HepG2 (cell line): ENCODE data around the gene NOX3. TPM values are rescaled to one million over a fixed set of nuclear protein-coding genes. Genes with fewer than 3 reads are reported as not detected.
A peak's percentile ranks its signal among the peaks of the same experiment; 100 is the strongest.

Experiments
- BCL3 ChIP-seq: sonication (generic); formaldehyde crosslinking; IDR thresholded peaks from 2 replicates; pipeline ENCODE4 v1.5.1; 2020; ENCODE audit warnings: mild to moderate bottlenecking, missing genetic modification reagents, moderate library complexity
- CREM ChIP-seq, 2 experiments: sonication (generic) in 1 of 2; formaldehyde crosslinking in 1 of 2; IDR thresholded peaks; 2 replicates each; pipeline versions ENCODE4 v1.4.0 to v1.6.1; 2016 to 2020; ENCODE audit warnings: antibody characterized with exemption in 1 of 2, mild to moderate bottlenecking in 1 of 2, missing genetic modification reagents in 1 of 2
- EZH2 ChIP-seq: conservative IDR thresholded peaks from 2 replicates; pipeline ENCODE4 v1.6.1; 2012; ENCODE audit warnings: mild to moderate bottlenecking, low read depth, low read length, moderate library complexity
- GMEB2 ChIP-seq: IDR thresholded peaks from 2 replicates; pipeline ENCODE4 v1.6.1; 2016; ENCODE audit warnings: missing biosample characterization, missing genetic modification reagents, low read depth
- HNF1A ChIP-seq, 2 experiments: sonication (generic) in 1 of 2; formaldehyde crosslinking in 1 of 2; IDR thresholded peaks; 2 replicates each; pipeline versions ENCODE4 v1.4.0 to v1.6.1; 2016 to 2020; ENCODE audit warnings: borderline replicate concordance in 1 of 2, low read depth in 1 of 2, mild to moderate bottlenecking in 1 of 2, missing genetic modification reagents in 1 of 2
- ISX ChIP-seq: sonication (generic); formaldehyde crosslinking; conservative IDR thresholded peaks from 2 replicates; pipeline ENCODE4 v1.5.0; 2020; ENCODE audit warnings: missing genetic modification reagents
- KDM5B ChIP-seq: sonication (generic); formaldehyde crosslinking; IDR thresholded peaks from 2 replicates; pipeline ENCODE4 v1.4.0; 2020; ENCODE audit warnings: missing genetic modification reagents, mild to moderate bottlenecking, borderline replicate concordance
- KMT2B ChIP-seq: IDR thresholded peaks from 2 replicates; pipeline ENCODE4 v1.6.1; 2016; ENCODE audit warnings: missing genetic modification reagents, missing compliant biosample characterization
- NFE2L2 ChIP-seq: fragments of 150-350 bp; IDR thresholded peaks from 2 replicates; pipeline ENCODE4 v1.6.1; 2014; ENCODE audit warnings: low read length
- PAF1 ChIP-seq: IDR thresholded peaks from 2 replicates; pipeline ENCODE4 v1.6.1; 2016; ENCODE audit warnings: missing genetic modification reagents, missing compliant biosample characterization
- REL ChIP-seq: sonication (generic); formaldehyde crosslinking; conservative IDR thresholded peaks from 2 replicates; pipeline ENCODE4 v1.8.0; 2022; ENCODE audit warnings: mild to moderate bottlenecking, missing genetic modification reagents, moderate library complexity
- SMARCE1 ChIP-seq: fragments of 450-650 bp; IDR thresholded peaks from 2 replicates; pipeline ENCODE4 v1.6.1; 2017; ENCODE audit warnings: borderline replicate concordance
- SP5 ChIP-seq: IDR thresholded peaks from 2 replicates; pipeline ENCODE4 v1.6.1; 2016; ENCODE audit warnings: low read depth, borderline replicate concordance
- ZFYVE20 ChIP-seq: sonication (generic); formaldehyde crosslinking; IDR thresholded peaks from 2 replicates; pipeline ENCODE4 v1.8.0; 2023; ENCODE audit warnings: low read depth, mild to moderate bottlenecking, moderate library complexity, missing genetic modification reagents, borderline replicate concordance
- ZNF124 ChIP-seq: sonication (generic); formaldehyde crosslinking; IDR thresholded peaks from 2 replicates; pipeline ENCODE4 v1.4.0; 2020; ENCODE audit warnings: missing genetic modification reagents
- ZNF501 ChIP-seq: sonication (generic); formaldehyde crosslinking; IDR thresholded peaks from 2 replicates; pipeline ENCODE4 v1.5.1; 2020; ENCODE audit warnings: mild to moderate bottlenecking, moderate library complexity, missing genetic modification reagents
- ZNF510 ChIP-seq: sonication (generic); formaldehyde crosslinking; IDR thresholded peaks from 2 replicates; pipeline ENCODE4 v1.4.0; 2020; ENCODE audit warnings: low read depth, mild to moderate bottlenecking, missing genetic modification reagents
- ZNF616 ChIP-seq: sonication (generic); formaldehyde crosslinking; IDR thresholded peaks from 2 replicates; pipeline ENCODE4 v1.5.0; 2020; ENCODE audit warnings: low read depth, mild to moderate bottlenecking, missing genetic modification reagents
- ZSCAN20 ChIP-seq: sonication (generic); formaldehyde crosslinking; IDR thresholded peaks from 2 replicates; pipeline ENCODE4 v1.4.0; 2020; ENCODE audit warnings: missing genetic modification reagents, mild to moderate bottlenecking, borderline replicate concordance
- ZSCAN22 ChIP-seq: sonication (generic); formaldehyde crosslinking; IDR thresholded peaks from 2 replicates; pipeline ENCODE4 v1.4.0; 2020; ENCODE audit warnings: mild to moderate bottlenecking, missing genetic modification reagents
- ZUFSP ChIP-seq: sonication (generic); formaldehyde crosslinking; IDR thresholded peaks from 2 replicates; pipeline ENCODE4 v1.9.0; 2021; ENCODE audit warnings: missing genetic modification reagents, mild to moderate bottlenecking, borderline replicate concordance
- polyA plus RNA-seq, 8 experiments: library from polyadenylated mRNA; depleted of rRNA in 3 of 8; stranded (reverse) in 7 of 8; unstranded in 1 of 8; fragments of >200 nt; fragmentation: Illumina TruSeq in 4 of 8; extraction: Trizol in 4 of 8; gene quantifications; 2 replicates each; pipeline versions ENCODE4 v1.2.1 to v1.2.3, GENCODE V29; 2011 to 2016; ENCODE audit warnings: low read depth in 4 of 8, missing spikeins in 1 of 8, mixed read lengths in 1 of 8; ENCODE audit not compliant: insufficient read depth in 1 of 8
- total RNA-seq, 5 experiments: library from RNA; depleted of rRNA; stranded (reverse); fragments of >200 nt; fragmentation: Illumina TruSeq; extraction: Trizol; gene quantifications; 2 replicates each; pipeline ENCODE4 v1.2.3, GENCODE V29; 2016; ENCODE audit warnings: low read depth in 1 of 5

Gene NOX3
- total and polyA plus RNA-seq, 2 of the 13 experiments (the other 11 are each of a cell fraction or from before 2014, with no cell fraction given), result 0.09 to 0.18 TPM

GRCh38 chr6:155486721-155487294 lies 31.2 kb upstream of the NOX3 start (continued):
- peak; percentile 99 for TF ChIP-seq CREM (IDR thresholded peaks at IDR 0.05)
- no peak for TF ChIP-seq CREM (CRISPR knock-in tag; IDR thresholded peaks at IDR 0.05)
- TF ChIP-seq PAF1 (CRISPR knock-in tag), result no peak
- TF ChIP-seq KMT2B, result peak; percentile 63
- peak; percentile 25; the same call in 1 of the 2 replicates for TF ChIP-seq BCL3 (CRISPR knock-in tag)
- no peak for TF ChIP-seq NFE2L2
- no peak for TF ChIP-seq ISX (CRISPR knock-in tag)
- TF ChIP-seq ZNF616 (CRISPR knock-in tag), result no peak
- TF ChIP-seq ZNF501, result no peak
- TF ChIP-seq ZSCAN20 (CRISPR knock-in tag), result no peak; the same call in 1 of the 2 replicates
- peak; percentile 49; the same call in 1 of the 2 replicates for TF ChIP-seq GMEB2 (CRISPR knock-in tag)
- TF ChIP-seq SP5 (CRISPR knock-in tag), result peak; percentile 86
- no peak; the same call in 1 of the 2 replicates for TF ChIP-seq REL
- TF ChIP-seq ZNF510, result 0 out of 2 replicates have a peak, but pooled peaks have one; percentile 64
- TF ChIP-seq EZH2, result no peak
- TF ChIP-seq ZFYVE20 (CRISPR knock-in tag), result no peak
- TF ChIP-seq SMARCE1, result no peak
- 0 out of 2 replicates have a peak, but pooled peaks have one; percentile 52 for TF ChIP-seq ZSCAN22 (CRISPR knock-in tag)
- no peak for TF ChIP-seq KDM5B
- no peak; the same call in 1 of the 2 replicates for TF ChIP-seq ZNF124 (CRISPR knock-in tag)
- no peak for TF ChIP-seq ZUFSP (CRISPR knock-in tag)
- peak; percentile 94 for TF ChIP-seq HNF1A (IDR thresholded peaks at IDR 0.05; ENCODE audit: low read depth)
- TF ChIP-seq HNF1A (CRISPR knock-in tag; IDR thresholded peaks at IDR 0.05; ENCODE audit: borderline replicate concordance), result peak; percentile 98
